Adrenal gland (tissue), 5 donors: ENCODE measurements around the gene UROC1.

ENCODE experiments used
- POLR2A ChIP-seq, 2 donors: fragments of 450-650 bp; IDR thresholded peaks; one replicate each; pipeline ENCODE4 v1.6.1; 2017; ENCODE audit warnings: antibody characterized with exemption in 2 of 2, mild to moderate bottlenecking in 2 of 2, moderate library complexity in 1 of 2
- TF ChIP-seq, protein P1 (sequence below), 6 experiments: fragments of 450-650 bp in 4 of 6; fragments of 200-600 bp in 2 of 6; sonication (generic) in 1 of 6; IDR thresholded peaks; 1 replicate in 5 of 6; 2 replicates in 1 of 6; pipeline versions ENCODE4 v1.5.1 to v1.8.0; 2016 to 2021; ENCODE audit warnings: antibody characterized with exemption in 6 of 6, mild to moderate bottlenecking in 2 of 6, moderate library complexity in 1 of 6
- donor health status: DM: no; HTN: no; CAD: no.

DNA sequence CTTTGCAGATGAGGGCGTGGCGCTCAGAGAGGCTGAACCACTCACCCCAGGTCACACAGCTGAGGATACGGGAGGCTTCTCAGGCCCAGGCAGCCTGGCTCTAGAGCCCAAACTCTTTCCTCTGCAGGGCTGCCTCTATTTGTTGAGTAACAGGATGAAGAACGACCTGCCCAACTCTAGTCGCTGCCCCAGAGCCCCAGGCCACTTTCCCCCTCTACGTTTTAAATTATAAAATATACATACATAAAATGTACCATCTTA, 22.7 kb downstream of the UROC1 start:
- TF ChIP-seq, protein P1, sequence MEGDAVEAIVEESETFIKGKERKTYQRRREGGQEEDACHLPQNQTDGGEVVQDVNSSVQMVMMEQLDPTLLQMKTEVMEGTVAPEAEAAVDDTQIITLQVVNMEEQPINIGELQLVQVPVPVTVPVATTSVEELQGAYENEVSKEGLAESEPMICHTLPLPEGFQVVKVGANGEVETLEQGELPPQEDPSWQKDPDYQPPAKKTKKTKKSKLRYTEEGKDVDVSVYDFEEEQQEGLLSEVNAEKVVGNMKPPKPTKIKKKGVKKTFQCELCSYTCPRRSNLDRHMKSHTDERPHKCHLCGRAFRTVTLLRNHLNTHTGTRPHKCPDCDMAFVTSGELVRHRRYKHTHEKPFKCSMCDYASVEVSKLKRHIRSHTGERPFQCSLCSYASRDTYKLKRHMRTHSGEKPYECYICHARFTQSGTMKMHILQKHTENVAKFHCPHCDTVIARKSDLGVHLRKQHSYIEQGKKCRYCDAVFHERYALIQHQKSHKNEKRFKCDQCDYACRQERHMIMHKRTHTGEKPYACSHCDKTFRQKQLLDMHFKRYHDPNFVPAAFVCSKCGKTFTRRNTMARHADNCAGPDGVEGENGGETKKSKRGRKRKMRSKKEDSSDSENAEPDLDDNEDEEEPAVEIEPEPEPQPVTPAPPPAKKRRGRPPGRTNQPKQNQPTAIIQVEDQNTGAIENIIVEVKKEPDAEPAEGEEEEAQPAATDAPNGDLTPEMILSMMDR (IDR thresholded peaks at IDR 0.05), result no peak
- TF ChIP-seq POLR2A (IDR thresholded peaks at IDR 0.05), result no peak
